ENCODE results near the gene COL5A2. TPM values are rescaled to one million over a fixed set of nuclear protein-coding genes. Genes with fewer than 3 reads are reported as not detected.

Gene COL5A2
- total RNA-seq, 1 donor from 2014 or later: 10.5 TPM

- ATAC-seq: no peak
Measured at GRCh38 chr2:189157456-189157855, 22.1 kb downstream of the COL5A2 start.

GRCh38 chr2:189155795-189156194 is 23.8 kb downstream of the COL5A2 start:
- no peak for ATAC-seq
- intact Hi-C loops (cut with DNase I): no loop called here
- no peak for DNase-seq (ENCODE audit: missing footprints)

More at GRCh38 chr2:189157456-189157855, 22.1 kb downstream of the COL5A2 start:
- intact Hi-C loops (cut with DNase I): no loop called here
- no peak for DNase-seq (ENCODE audit: missing footprints)

- ATAC-seq: peak; percentile 78
- no peak for DNase-seq (ENCODE audit: missing footprints)
Measured at GRCh38 chr2:189153619-189154018, 25.9 kb downstream of the COL5A2 start.

GRCh38 chr2:189152483-189152882 is 27.1 kb downstream of the COL5A2 start:
- intact Hi-C loops (cut with DNase I): loop anchor here (5.0 kb wide), 1 partner anchor 625 kb away; no protein-coding TSS in a partner anchor
- DNase-seq (ENCODE audit: missing footprints): peak; percentile 49
- peak; percentile 79 for ATAC-seq

More at GRCh38 chr2:189153619-189154018, 25.9 kb downstream of the COL5A2 start:
- intact Hi-C loops (cut with DNase I): loop anchor here (5.0 kb wide), 1 partner anchor 626 kb away; no protein-coding TSS in a partner anchor

GRCh38 chr2:189151906-189152305 is 27.7 kb downstream of the COL5A2 start:
- ATAC-seq (peak; percentile 74), DNase-seq (ENCODE audit: missing footprints) (no peak)
- intact Hi-C loops (cut with DNase I): loop anchor here (5.0 kb wide), 1 partner anchor 625 kb away; no protein-coding TSS in a partner anchor

- ATAC-seq: no peak
- no peak for DNase-seq (ENCODE audit: missing footprints)
- intact Hi-C loops (cut with DNase I): loop anchor here (5.0 kb wide), 1 partner anchor 623 kb away; no protein-coding TSS in a partner anchor
Measured at GRCh38 chr2:189150033-189150432, 29.5 kb downstream of the COL5A2 start.

- no peak for DNase-seq (ENCODE audit: missing footprints)
- intact Hi-C loops (cut with DNase I): no loop called here
- no peak for ATAC-seq
Measured at GRCh38 chr2:189147989-189148388, 31.6 kb downstream of the COL5A2 start.

- DNase-seq (ENCODE audit: missing footprints) (no peak), ATAC-seq (no peak)
- intact Hi-C loops (cut with DNase I): no loop called here
Measured at GRCh38 chr2:189147361-189147760, 32.2 kb downstream of the COL5A2 start.

- intact Hi-C loops (cut with DNase I): no loop called here
- DNase-seq (ENCODE audit: missing footprints) (no peak), ATAC-seq (no peak)
Measured at GRCh38 chr2:189146553-189146952, 33.0 kb downstream of the COL5A2 start.

GRCh38 chr2:189144700-189145211 is 34.8 kb downstream of the COL5A2 start:
- DNase-seq (ENCODE audit: missing footprints) (no peak), ATAC-seq (peak; percentile 88)
- intact Hi-C loops (cut with DNase I): no loop called here

- peak; percentile 57 for ATAC-seq
- no peak for DNase-seq (ENCODE audit: missing footprints)
- intact Hi-C loops (cut with DNase I): no loop called here
Measured at GRCh38 chr2:189143925-189144324, 35.6 kb downstream of the COL5A2 start.

GRCh38 chr2:189142893-189143759 is 36.4 kb downstream of the COL5A2 start:
- ATAC-seq: no peak

GRCh38 chr2:189138800-189139199 is 40.8 kb downstream of the COL5A2 start:
- no peak for DNase-seq (ENCODE audit: missing footprints)
- intact Hi-C loops (cut with DNase I): no loop called here
- no peak for ATAC-seq

More at GRCh38 chr2:189142893-189143759, 36.4 kb downstream of the COL5A2 start:
- intact Hi-C loops (cut with DNase I): no loop called here
- DNase-seq (ENCODE audit: missing footprints): no peak

GRCh38 chr2:189137519-189137918 is 42.0 kb downstream of the COL5A2 start:
- DNase-seq (ENCODE audit: missing footprints) (no peak), ATAC-seq (no peak)

GRCh38 chr2:189134485-189134884 is 45.1 kb downstream of the COL5A2 start:
- DNase-seq (ENCODE audit: missing footprints) (no peak), ATAC-seq (no peak)
- intact Hi-C loops (cut with DNase I): no loop called here

More at GRCh38 chr2:189137519-189137918, 42.0 kb downstream of the COL5A2 start:
- intact Hi-C loops (cut with DNase I): no loop called here

GRCh38 chr2:189131991-189132390 is 47.6 kb downstream of the COL5A2 start:
- DNase-seq (ENCODE audit: missing footprints) (no peak), ATAC-seq (no peak)
- intact Hi-C loops (cut with DNase I): no loop called here

GRCh38 chr2:189129971-189130370 is 49.6 kb downstream of the COL5A2 start:
- no peak for DNase-seq (ENCODE audit: missing footprints)
- no peak for ATAC-seq
- intact Hi-C loops (cut with DNase I): no loop called here

- ATAC-seq: no peak
- intact Hi-C loops (cut with DNase I): no loop called here
Measured at GRCh38 chr2:189128970-189129369, 50.6 kb downstream of the COL5A2 start.

GRCh38 chr2:189127756-189128155 is 51.8 kb downstream of the COL5A2 start:
- intact Hi-C loops (cut with DNase I): no loop called here
- no peak for DNase-seq (ENCODE audit: missing footprints)
- ATAC-seq: no peak

More at GRCh38 chr2:189128970-189129369, 50.6 kb downstream of the COL5A2 start:
- no peak for DNase-seq (ENCODE audit: missing footprints)

GRCh38 chr2:189125195-189125594 is 54.4 kb downstream of the COL5A2 start:
- DNase-seq (ENCODE audit: missing footprints) (no peak), ATAC-seq (no peak)
- intact Hi-C loops (cut with DNase I): no loop called here

Data from Right ventricle myocardium inferior (tissue), 1 donor.